Measurements from ENCODE around the gene RREB1. TPM values are rescaled to one million over a fixed set of nuclear protein-coding genes. Genes with fewer than 3 reads are reported as not detected.

RREB1 gene
- total and polyA plus RNA-seq, 10 donors = 3.2 to 72.0 (median 54.6) TPM

DNA sequence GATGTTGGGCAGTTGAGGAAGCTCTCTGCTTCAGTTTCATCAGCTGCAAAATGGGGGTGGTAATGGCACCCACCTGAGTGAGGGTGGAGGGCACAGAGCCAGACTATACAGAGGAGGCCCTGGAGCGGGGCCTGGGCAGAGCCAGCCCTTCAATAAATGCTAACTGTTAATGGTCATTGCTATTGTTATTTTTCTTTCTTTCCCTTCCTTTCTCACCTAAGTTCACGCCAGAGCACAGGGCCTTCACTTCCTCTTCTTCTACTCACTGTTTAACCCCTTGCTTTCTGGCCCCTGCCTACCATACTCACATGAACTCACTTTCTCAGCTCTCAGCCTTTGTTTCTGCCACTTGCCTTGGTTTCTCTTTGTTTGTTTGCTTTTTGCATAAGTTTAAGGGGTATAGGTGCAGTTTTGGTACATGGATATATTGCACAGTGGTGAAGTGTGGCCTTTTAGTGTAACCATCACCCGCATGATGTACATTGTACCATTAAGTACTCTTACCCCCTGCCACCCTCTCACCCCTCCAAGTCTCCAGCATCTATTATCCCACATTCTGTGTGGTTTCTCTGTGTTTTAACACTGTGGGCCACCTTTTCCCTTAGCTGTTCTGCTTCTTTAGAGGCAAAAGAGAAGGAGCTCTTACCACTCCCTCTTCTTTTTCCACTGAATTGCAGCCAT is 7.5 kb upstream of the RREB1 start:
- no peak overlapping the region for H3K27ac ChIP-seq
- H3K27me3 ChIP-seq (replicated peaks in 1 of 7) = no peaks in the 10 kb centered on the region
- H3K4me3 ChIP-seq = no peak overlapping the region
- no peaks in the 10 kb centered on the region for H3K36me3 ChIP-seq
- intact Hi-C loops (cut with DNase I; ENCODE audit: low total_unique reads) = no loop called here
- H3K4me1 ChIP-seq = peaks cover 0 to 21% (median 8%) of the 10 kb centered on the region in 6 donors
- TF ChIP-seq, protein P1, sequence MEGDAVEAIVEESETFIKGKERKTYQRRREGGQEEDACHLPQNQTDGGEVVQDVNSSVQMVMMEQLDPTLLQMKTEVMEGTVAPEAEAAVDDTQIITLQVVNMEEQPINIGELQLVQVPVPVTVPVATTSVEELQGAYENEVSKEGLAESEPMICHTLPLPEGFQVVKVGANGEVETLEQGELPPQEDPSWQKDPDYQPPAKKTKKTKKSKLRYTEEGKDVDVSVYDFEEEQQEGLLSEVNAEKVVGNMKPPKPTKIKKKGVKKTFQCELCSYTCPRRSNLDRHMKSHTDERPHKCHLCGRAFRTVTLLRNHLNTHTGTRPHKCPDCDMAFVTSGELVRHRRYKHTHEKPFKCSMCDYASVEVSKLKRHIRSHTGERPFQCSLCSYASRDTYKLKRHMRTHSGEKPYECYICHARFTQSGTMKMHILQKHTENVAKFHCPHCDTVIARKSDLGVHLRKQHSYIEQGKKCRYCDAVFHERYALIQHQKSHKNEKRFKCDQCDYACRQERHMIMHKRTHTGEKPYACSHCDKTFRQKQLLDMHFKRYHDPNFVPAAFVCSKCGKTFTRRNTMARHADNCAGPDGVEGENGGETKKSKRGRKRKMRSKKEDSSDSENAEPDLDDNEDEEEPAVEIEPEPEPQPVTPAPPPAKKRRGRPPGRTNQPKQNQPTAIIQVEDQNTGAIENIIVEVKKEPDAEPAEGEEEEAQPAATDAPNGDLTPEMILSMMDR (IDR thresholded peaks at IDR 0.05 in 8 of 11, conservative IDR thresholded peaks at IDR 0.05 in 3 of 11) = no peak
- TF ChIP-seq POLR2AphosphoS5 (IDR thresholded peaks at IDR 0.05) = no peak
- no peak for TF ChIP-seq POLR2A (IDR thresholded peaks at IDR 0.05)
- no peak for DNase-seq
- H3K9me3 ChIP-seq = no peaks in the 10 kb centered on the region
- WGBS, 5 donors = 57 to 65% (median 61%) methylated on average over 3 of the region's 3 CpGs

DNA sequence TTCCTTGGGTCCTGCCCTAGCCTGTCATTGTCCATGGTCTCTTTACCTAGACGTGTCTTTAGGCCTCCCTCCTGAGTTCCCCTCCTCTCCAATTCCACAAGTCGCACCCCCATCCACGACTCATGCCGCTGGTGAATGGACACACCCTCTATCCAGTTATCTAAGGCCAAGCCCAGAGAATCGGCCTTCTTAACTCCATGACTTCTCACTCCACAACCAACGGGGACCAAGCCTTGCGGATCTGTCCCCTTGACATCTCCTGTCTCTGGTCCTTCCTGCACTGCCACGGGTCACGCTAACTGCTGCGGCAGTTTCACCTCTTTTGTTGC is 7.0 kb upstream of the RREB1 start:
- Histone ChIP-seq H3K27ac (no peak overlapping the region), H3K4me3 (no peak overlapping the region), H3K4me1 (peaks cover 0 to 21% (median 8%) of the 10 kb centered on the region in 6 donors), H3K27me3 (replicated peaks in 1 of 7) (no peaks in the 10 kb centered on the region), H3K36me3 (no peaks in the 10 kb centered on the region), H3K9me3 (no peaks in the 10 kb centered on the region)
- WGBS, 5 donors = 66 to 82% (median 80%) methylated on average over 10 of the region's 10 CpGs
- TF ChIP-seq POLR2AphosphoS5 (IDR thresholded peaks at IDR 0.05) (no peak), POLR2A (IDR thresholded peaks at IDR 0.05) (no peak)
- no peak for DNase-seq
- intact Hi-C loops (cut with DNase I; ENCODE audit: low total_unique reads) = no loop called here

DNA sequence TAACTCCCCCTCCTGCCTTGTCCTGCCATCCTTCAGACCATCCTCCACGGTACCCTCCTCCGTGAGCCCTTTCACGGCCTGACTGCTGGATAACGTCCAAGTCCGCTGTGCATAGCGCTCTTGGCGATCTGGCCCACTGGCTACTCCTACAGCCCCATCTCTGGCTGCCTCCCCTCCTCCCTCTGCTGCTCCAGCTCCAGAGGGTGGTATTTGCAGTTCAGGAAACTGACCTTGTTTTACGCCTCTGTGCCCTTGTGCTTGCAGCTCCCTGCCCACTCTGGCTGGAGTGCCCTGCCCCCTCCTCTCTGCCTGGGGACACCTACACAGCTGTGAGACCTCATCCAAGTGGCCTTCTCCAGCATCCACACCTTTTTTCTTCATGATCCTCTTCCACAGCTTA is 6.5 kb upstream of the RREB1 start:
- intact Hi-C loops (cut with DNase I; ENCODE audit: low total_unique reads) = no loop called here
- TF ChIP-seq POLR2AphosphoS5 (IDR thresholded peaks at IDR 0.05) (no peak), POLR2A (IDR thresholded peaks at IDR 0.05) (no peak)
- TF ChIP-seq, protein P1 (IDR thresholded peaks at IDR 0.05 in 8 of 11, conservative IDR thresholded peaks at IDR 0.05 in 3 of 11) = no peak
- Histone ChIP-seq H3K4me1 (peaks cover 0 to 25% (median 9%) of the 10 kb centered on the region in 6 donors), H3K27me3 (replicated peaks in 1 of 7) (no peaks in the 10 kb centered on the region), H3K27ac (no peak overlapping the region), H3K36me3 (no peaks in the 10 kb centered on the region), H3K9me3 (no peaks in the 10 kb centered on the region), H3K4me3 (no peak overlapping the region)
- DNase-seq = no peak
- 58 to 80% (median 73%) methylated on average over 8 of the region's 8 CpGs for WGBS, 5 donors

DNA sequence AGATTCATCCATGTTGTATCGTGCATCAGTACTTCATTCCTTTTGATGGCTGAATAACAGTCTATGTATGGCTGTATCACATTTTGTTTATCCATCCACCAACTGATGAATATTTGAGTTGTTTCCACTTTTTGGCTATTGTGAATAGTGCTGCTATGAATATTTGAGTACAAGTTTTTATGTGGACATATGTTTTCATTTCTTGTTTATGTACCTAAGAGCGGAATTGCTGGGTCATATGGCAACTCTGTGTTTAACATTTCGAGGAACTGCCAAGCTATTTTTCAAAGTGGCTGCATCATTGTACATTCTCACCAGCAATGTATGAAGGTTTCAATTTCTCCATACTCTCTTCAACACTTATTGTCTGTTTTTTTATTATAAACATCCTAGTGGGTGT is 3.0 kb upstream of the RREB1 start:
- no peaks in the 10 kb centered on the region for H3K36me3 ChIP-seq
- intact Hi-C loops (cut with DNase I; ENCODE audit: low total_unique reads) = no loop called here
- DNase-seq = no peak
- 93 to 97% (median 96%) methylated on average over 3 of the region's 3 CpGs for WGBS, 5 donors
- H3K27me3 ChIP-seq (replicated peaks in 1 of 7) = no peaks in the 10 kb centered on the region
- no peak overlapping the region for H3K27ac ChIP-seq
- no peak overlapping the region for H3K4me3 ChIP-seq
- H3K4me1 ChIP-seq = peaks cover 3 to 41% (median 22%) of the 10 kb centered on the region in 6 donors
- TF ChIP-seq, protein P1 (IDR thresholded peaks at IDR 0.05 in 8 of 11, conservative IDR thresholded peaks at IDR 0.05 in 3 of 11) = no peak
- TF ChIP-seq POLR2A (IDR thresholded peaks at IDR 0.05) = no peak
- TF ChIP-seq POLR2AphosphoS5 (IDR thresholded peaks at IDR 0.05) = no peak
- H3K9me3 ChIP-seq = no peaks in the 10 kb centered on the region
